Left ventricle myocardium inferior (tissue), 1 donor: ENCODE data around the gene GPC3. TPM values are rescaled to one million over a fixed set of nuclear protein-coding genes. Genes with fewer than 3 reads are reported as not detected.
"Not testable (repeated sequence)": the region's sequence is repeated elsewhere in the genome, so short reads cannot be mapped to it uniquely, and the experiment has no call there.

Experiments
- DNase-seq: peaks from one replicate; pipeline ENCODE4 v3.0.0-alpha.2; 2020
- H3K27ac ChIP-seq: fragments of 200-600 bp; replicated peaks from 2 replicates; pipeline ENCODE4 v1.8.0; 2021
- H3K27me3 ChIP-seq: fragments of 200-600 bp; 2 replicates; pipeline ENCODE4 v1.8.0; 2021; ENCODE audit warnings: low read depth
- H3K36me3 ChIP-seq: fragments of 200-600 bp; 2 replicates; pipeline ENCODE4 v1.8.0; 2021
- H3K4me1 ChIP-seq: fragments of 200-600 bp; 2 replicates; pipeline ENCODE4 v1.8.0; 2021
- H3K4me3 ChIP-seq: fragments of 200-600 bp; 2 replicates; pipeline ENCODE4 v1.8.0; 2021; ENCODE audit warnings: mild to moderate bottlenecking, moderate library complexity
- H3K9me3 ChIP-seq: fragments of 200-600 bp; replicated peaks from 2 replicates; pipeline ENCODE4 v1.8.0; 2021
- CTCF ChIP-seq: fragments of 200-600 bp; IDR thresholded peaks from 2 replicates; pipeline ENCODE4 v1.8.0; 2021; ENCODE audit warnings: antibody characterized with exemption, mild to moderate bottlenecking, borderline replicate concordance
- intact Hi-C: fragments of 100-400 bp; cut with micrococcal nuclease; formaldehyde crosslinking; loops from one replicate; pipeline ENCODE4 v1.11.0; 2022
- total RNA-seq: library from RNA; stranded (reverse); fragmentation: NEBNext Ultra II Directional; extraction: Animal tissue kit (Norgen Biotek cat#: 25700); gene quantifications from one replicate; pipeline ENCODE4 v1.2.1, GENCODE V29; 2021
- donor health status: DM: no; HTN: yes; CAD: no; lungs with severe emphysema.

The GPC3 gene
- total RNA-seq, 1 donor from 2014 or later = 5.4 TPM

- Histone ChIP-seq H3K4me3 (no peak overlapping the region), H3K4me1 (peaks cover 12% of the 10 kb centered on the region), H3K27me3 (no peaks in the 10 kb centered on the region), H3K9me3 (no peaks in the 10 kb centered on the region), H3K27ac (no peak overlapping the region), H3K36me3 (no peaks in the 10 kb centered on the region)
- TF ChIP-seq CTCF = no peak
- intact Hi-C loops = no loop called here
- no peak for DNase-seq
Measured at GRCh38 chrX:133627673-133628072, 357.7 kb downstream of the GPC3 start.

DNA sequence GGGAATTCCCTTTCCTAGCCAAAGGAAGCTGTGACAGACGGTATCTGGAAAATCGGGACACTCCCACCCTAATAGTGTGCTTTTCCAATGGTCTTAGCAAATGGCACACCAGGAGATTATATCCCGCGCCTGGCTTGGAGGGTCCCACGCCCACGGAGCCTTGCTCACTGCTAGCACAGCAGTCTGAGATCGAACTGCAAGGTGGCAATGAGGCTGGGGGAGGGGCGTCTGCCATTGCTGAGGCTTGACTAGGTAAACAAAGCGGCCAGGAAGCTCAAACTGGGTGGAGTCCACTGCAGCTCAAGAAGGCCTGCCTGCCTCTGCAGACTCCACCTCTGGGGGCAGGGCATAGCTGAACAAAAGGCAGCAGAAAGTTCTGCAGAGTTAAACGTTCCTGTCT is 364.0 kb downstream of the GPC3 start:
- intact Hi-C loops, H3K27ac ChIP-seq, H3K9me3 ChIP-seq, H3K27me3 ChIP-seq, DNase-seq, H3K4me1 ChIP-seq, H3K36me3 ChIP-seq, H3K4me3 ChIP-seq: not testable (repeated sequence)

- DNase-seq = no peak
- intact Hi-C loops = no loop called here
- TF ChIP-seq CTCF = no peak
- no peak overlapping the region for H3K27ac ChIP-seq
- no peak overlapping the region for H3K4me3 ChIP-seq
- peaks cover 4% of the 10 kb centered on the region for H3K4me1 ChIP-seq
- H3K27me3 ChIP-seq = no peaks in the 10 kb centered on the region
- no peaks in the 10 kb centered on the region for H3K36me3 ChIP-seq
- peaks cover 20% of the 10 kb centered on the region for H3K9me3 ChIP-seq
Measured at GRCh38 chrX:133611676-133612075, 373.7 kb downstream of the GPC3 start.

GRCh38 chrX:133610056-133610455 is 375.3 kb downstream of the GPC3 start:
- no peak overlapping the region for H3K27ac ChIP-seq
- DNase-seq = no peak
- no peak for TF ChIP-seq CTCF
- H3K9me3 ChIP-seq = peaks cover 20% of the 10 kb centered on the region
- H3K27me3 ChIP-seq = no peaks in the 10 kb centered on the region
- H3K36me3 ChIP-seq = no peaks in the 10 kb centered on the region
- H3K4me3 ChIP-seq = no peak overlapping the region
- intact Hi-C loops = no loop called here
- peaks cover 4% of the 10 kb centered on the region for H3K4me1 ChIP-seq

GRCh38 chrX:133609166-133609565 is 376.2 kb downstream of the GPC3 start:
- Histone ChIP-seq H3K4me3 (no peak overlapping the region), H3K36me3 (no peaks in the 10 kb centered on the region), H3K27me3 (no peaks in the 10 kb centered on the region), H3K9me3 (peaks cover 12% of the 10 kb centered on the region), H3K4me1 (peaks cover 4% of the 10 kb centered on the region), H3K27ac (no peak overlapping the region)
- intact Hi-C loops = no loop called here
- TF ChIP-seq CTCF = no peak
- DNase-seq = no peak

DNA sequence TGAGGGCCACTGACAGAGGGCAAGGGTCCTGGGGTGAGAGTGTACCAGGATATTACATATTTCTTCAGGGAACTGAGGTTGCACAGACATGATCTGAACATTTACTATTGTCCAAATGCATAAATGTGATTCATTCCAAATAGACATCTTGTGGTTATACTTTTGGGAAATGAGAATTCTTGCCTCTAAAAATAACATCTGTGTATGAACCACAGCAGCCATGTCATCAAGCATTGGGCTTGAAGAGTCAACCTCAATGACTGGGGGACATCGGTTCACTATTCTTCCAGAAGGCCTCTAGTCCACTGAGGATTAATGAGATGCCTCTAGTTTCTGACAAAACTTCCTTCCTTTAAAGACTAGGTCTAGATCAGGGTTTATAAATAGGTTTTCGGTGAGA is 377.0 kb downstream of the GPC3 start:
- no peak overlapping the region for H3K4me3 ChIP-seq
- intact Hi-C loops = no loop called here
- peaks cover 4% of the 10 kb centered on the region for H3K4me1 ChIP-seq
- H3K27me3 ChIP-seq = no peaks in the 10 kb centered on the region
- no peak for TF ChIP-seq CTCF
- no peak overlapping the region for H3K27ac ChIP-seq
- peaks cover 4% of the 10 kb centered on the region for H3K9me3 ChIP-seq
- H3K36me3 ChIP-seq = no peaks in the 10 kb centered on the region
- no peak for DNase-seq
